Activated B cell treated with CpG ODN at 0.5 μM for 24 hours (primary cell): ENCODE measurements around the gene SECISBP2L. TPM values are rescaled to one million over a fixed set of nuclear protein-coding genes. Genes with fewer than 3 reads are reported as not detected.

ENCODE experiments used
- ATAC-seq: fragments of 200-7000 bp; cut with Tn5 transposase; one replicate; pipeline ENCODE4 v1.10.0; 2021; ENCODE audit warnings: low read depth, mild to moderate bottlenecking, moderate library complexity
- CTCF ChIA-PET: fragments of 350-600 bp; sonication (Branson Sonifier 250); formaldehyde crosslinking; loops from one replicate; lab custom pipeline; 2021; ENCODE audit warnings: antibody characterized with exemption; lab: Charles Lee
- POLR2A ChIA-PET: fragments of 350-600 bp; sonication (Branson Sonifier 250); formaldehyde crosslinking; loops from one replicate; lab custom pipeline; 2021; ENCODE audit warnings: antibody characterized with exemption; lab: Charles Lee
- DNase-seq: peaks from one replicate; pipeline ENCODE4 v3.0.0; 2022
- H3K27ac Mint-ChIP-seq: one replicate; pipeline ENCODE4 v1.8.0; 2020; ENCODE audit warnings: mixed read lengths
- H3K27me3 Mint-ChIP-seq: one replicate; pipeline ENCODE4 v1.8.0; 2021; ENCODE audit warnings: mixed read lengths
- H3K36me3 Mint-ChIP-seq: one replicate; pipeline ENCODE4 v1.8.0; 2021; ENCODE audit warnings: low read depth, mixed read lengths
- H3K4me1 Mint-ChIP-seq: one replicate; pipeline ENCODE4 v1.8.0; 2021; ENCODE audit warnings: mixed read lengths
- H3K4me3 Mint-ChIP-seq: one replicate; pipeline ENCODE4 v1.8.0; 2020; ENCODE audit warnings: mild to moderate bottlenecking, mixed read lengths
- H3K9me3 Mint-ChIP-seq: one replicate; pipeline ENCODE4 v1.8.0; 2020; ENCODE audit warnings: mixed read lengths
- intact Hi-C: fragments of 100-400 bp; cut with micrococcal nuclease; formaldehyde crosslinking; loops from one replicate; pipeline ENCODE4 v1.15.1; 2024
- total RNA-seq: library from RNA; stranded (reverse); gene quantifications from 2 replicates; pipeline ENCODE4 v1.2.3, GENCODE V29; 2022
- TF ChIP-seq, protein P1 (sequence below): fragments of 200-600 bp; IDR thresholded peaks from one replicate; pipeline ENCODE4 v1.8.0; 2022; ENCODE audit warnings: antibody characterized with exemption, mild to moderate bottlenecking

SECISBP2L gene
- total RNA-seq, 1 donor from 2014 or later: 56.5 TPM

GRCh38 chr15:48989170-48989569 is 57.1 kb downstream of the SECISBP2L start:
- peaks cover 5% of the 10 kb centered on the region for H3K4me1 Mint-ChIP-seq
- no peak overlapping the region for H3K27ac Mint-ChIP-seq

DNA sequence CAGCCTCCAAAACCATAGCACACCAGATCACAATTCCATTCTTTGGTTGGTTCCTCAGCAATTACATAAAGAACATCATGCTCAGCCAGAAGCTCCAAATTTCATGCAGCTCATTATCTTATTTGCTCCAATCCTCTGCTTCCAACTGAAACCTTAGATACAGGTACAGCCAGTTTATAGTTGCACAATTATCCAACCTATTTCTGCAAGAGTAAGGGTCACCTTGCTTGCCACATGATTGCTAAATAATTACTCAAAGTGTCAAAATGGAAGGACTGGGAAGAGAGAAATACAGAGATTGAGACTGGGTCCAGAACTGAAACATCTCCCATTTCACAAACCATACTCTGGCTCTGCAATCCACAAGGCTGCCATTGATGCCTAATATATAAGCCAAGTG is 59.1 kb downstream of the SECISBP2L start:
- ChIA-PET POLR2A (no interaction called here), CTCF (interaction anchor here (1.0 kb wide), 1 partner anchor 11 kb away, joined by 3 read pairs; no protein-coding TSS in a partner anchor)
- no peak for DNase-seq
- H3K4me3 Mint-ChIP-seq: no peak overlapping the region
- no peaks in the 10 kb centered on the region for H3K9me3 Mint-ChIP-seq
- no peak for ATAC-seq
- peaks cover 2% of the 10 kb centered on the region for H3K27me3 Mint-ChIP-seq
- intact Hi-C loops: no loop called here
- TF ChIP-seq, protein P1, sequence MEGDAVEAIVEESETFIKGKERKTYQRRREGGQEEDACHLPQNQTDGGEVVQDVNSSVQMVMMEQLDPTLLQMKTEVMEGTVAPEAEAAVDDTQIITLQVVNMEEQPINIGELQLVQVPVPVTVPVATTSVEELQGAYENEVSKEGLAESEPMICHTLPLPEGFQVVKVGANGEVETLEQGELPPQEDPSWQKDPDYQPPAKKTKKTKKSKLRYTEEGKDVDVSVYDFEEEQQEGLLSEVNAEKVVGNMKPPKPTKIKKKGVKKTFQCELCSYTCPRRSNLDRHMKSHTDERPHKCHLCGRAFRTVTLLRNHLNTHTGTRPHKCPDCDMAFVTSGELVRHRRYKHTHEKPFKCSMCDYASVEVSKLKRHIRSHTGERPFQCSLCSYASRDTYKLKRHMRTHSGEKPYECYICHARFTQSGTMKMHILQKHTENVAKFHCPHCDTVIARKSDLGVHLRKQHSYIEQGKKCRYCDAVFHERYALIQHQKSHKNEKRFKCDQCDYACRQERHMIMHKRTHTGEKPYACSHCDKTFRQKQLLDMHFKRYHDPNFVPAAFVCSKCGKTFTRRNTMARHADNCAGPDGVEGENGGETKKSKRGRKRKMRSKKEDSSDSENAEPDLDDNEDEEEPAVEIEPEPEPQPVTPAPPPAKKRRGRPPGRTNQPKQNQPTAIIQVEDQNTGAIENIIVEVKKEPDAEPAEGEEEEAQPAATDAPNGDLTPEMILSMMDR: no peak
- H3K36me3 Mint-ChIP-seq: peaks cover 22% of the 10 kb centered on the region
- H3K27ac Mint-ChIP-seq: no peak overlapping the region
- H3K4me1 Mint-ChIP-seq: no peaks in the 10 kb centered on the region

More at GRCh38 chr15:48989170-48989569, 57.1 kb downstream of the SECISBP2L start:
- no peaks in the 10 kb centered on the region for H3K27me3 Mint-ChIP-seq
- H3K4me3 Mint-ChIP-seq: no peak overlapping the region
- ChIA-PET POLR2A (no interaction called here), CTCF (interaction anchor here (0.6 kb wide), 1 partner anchor 67 kb away, joined by 3 read pairs; no protein-coding TSS in a partner anchor)
- intact Hi-C loops: no loop called here
- ATAC-seq (no peak), DNase-seq (no peak)
- TF ChIP-seq, protein P1: no peak
- H3K9me3 Mint-ChIP-seq: no peaks in the 10 kb centered on the region
- H3K36me3 Mint-ChIP-seq: peaks cover 39% of the 10 kb centered on the region

DNA sequence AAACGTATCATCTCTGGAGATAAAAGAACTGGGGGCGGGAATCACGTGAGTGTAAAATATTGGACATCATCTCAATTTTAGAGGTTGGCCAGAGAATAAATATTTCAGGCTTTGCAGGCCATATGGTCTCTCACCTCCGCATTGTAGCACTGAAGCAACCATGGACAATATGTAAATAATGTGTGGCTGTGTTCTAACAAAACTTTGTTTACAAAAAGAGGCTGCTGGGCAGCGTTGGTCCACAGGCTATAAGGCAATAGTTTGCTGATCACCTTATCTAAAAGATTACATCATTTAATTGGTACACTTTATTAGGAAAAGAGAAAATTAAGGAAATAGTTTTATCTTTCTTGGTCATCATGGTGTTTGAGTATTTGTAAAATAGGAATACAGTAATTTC is 60.0 kb downstream of the SECISBP2L start:
- Mint-ChIP-seq H3K4me1 (no peaks in the 10 kb centered on the region), H3K27me3 (peaks cover 8% of the 10 kb centered on the region), H3K4me3 (no peak overlapping the region), H3K36me3 (peaks cover 14% of the 10 kb centered on the region), H3K27ac (no peak overlapping the region), H3K9me3 (no peaks in the 10 kb centered on the region)
- intact Hi-C loops: no loop called here
- DNase-seq (no peak), ATAC-seq (no peak)
- TF ChIP-seq, protein P1: no peak
- POLR2A ChIA-PET: no interaction called here
- CTCF ChIA-PET: interaction anchor here (1.0 kb wide), 1 partner anchor 10 kb away, joined by 3 read pairs; no protein-coding TSS in a partner anchor

DNA sequence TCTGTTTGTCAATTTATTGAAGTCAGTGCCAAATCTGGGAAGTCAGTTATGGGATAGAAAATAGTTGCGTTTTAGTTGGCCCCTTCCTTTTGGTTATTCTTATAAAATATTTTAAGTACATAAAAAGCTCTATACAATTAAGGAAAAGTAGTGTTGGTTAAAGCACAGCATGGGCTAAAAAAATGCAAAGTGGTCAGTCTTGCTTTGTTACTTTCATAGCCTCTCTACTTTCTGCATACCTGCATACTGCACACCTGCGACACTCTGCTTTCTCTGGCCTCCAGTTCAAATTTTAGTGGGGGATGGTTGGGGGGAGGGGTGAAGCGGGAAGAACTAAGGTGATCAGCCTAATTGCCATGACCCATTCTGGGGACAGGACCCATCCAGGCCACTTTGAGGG is 60.7 kb downstream of the SECISBP2L start:
- ATAC-seq (no peak), DNase-seq (no peak)
- H3K27ac Mint-ChIP-seq: no peak overlapping the region
- H3K9me3 Mint-ChIP-seq: no peaks in the 10 kb centered on the region
- intact Hi-C loops: no loop called here
- H3K36me3 Mint-ChIP-seq: peaks cover 11% of the 10 kb centered on the region
- no peak overlapping the region for H3K4me3 Mint-ChIP-seq
- TF ChIP-seq, protein P1: no peak
- peaks cover 8% of the 10 kb centered on the region for H3K27me3 Mint-ChIP-seq
- H3K4me1 Mint-ChIP-seq: no peaks in the 10 kb centered on the region
- POLR2A ChIA-PET: no interaction called here
- CTCF ChIA-PET: interaction anchor here (1.4 kb wide), 1 partner anchor 9 kb away, joined by 7 read pairs; no protein-coding TSS in a partner anchor

DNA sequence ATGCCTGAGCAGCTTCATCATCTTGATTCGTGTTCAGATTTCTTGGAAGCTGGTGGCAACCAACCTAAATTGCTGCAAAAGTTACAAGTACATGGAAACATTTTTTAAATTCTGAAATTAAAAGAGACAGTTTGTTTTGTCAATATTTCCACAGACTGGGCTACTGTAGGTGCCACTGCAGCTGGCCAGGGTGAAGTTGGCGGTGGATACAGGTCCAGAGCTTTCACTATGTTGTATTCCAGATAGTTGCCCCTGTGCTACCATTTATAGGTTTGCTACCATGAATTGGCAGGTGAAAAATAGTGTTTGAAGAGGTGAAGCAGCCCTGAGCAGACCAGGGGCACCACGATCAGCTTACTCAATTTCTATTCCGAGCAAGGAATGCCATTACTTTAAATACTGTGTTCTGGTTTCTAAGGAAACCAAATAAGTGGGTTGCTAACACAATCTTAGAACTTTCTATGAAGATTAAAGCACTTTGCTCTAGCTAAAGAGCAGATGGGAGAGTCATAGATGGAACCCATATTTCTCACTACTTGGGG is 61.4 kb downstream of the SECISBP2L start:
- H3K4me3 Mint-ChIP-seq: no peak overlapping the region
- peaks cover 8% of the 10 kb centered on the region for H3K27me3 Mint-ChIP-seq
- no peak overlapping the region for H3K27ac Mint-ChIP-seq
- H3K4me1 Mint-ChIP-seq: no peaks in the 10 kb centered on the region
- no peak for DNase-seq
- ChIA-PET CTCF (interaction anchor here (1.4 kb wide), 1 partner anchor 9 kb away, joined by 7 read pairs; no protein-coding TSS in a partner anchor), POLR2A (no interaction called here)
- H3K36me3 Mint-ChIP-seq: peaks cover 7% of the 10 kb centered on the region
- intact Hi-C loops: no loop called here
- H3K9me3 Mint-ChIP-seq: no peaks in the 10 kb centered on the region
- TF ChIP-seq, protein P1: no peak
- no peak for ATAC-seq
